Measurements from ENCODE around the gene USO1. TPM values are rescaled to one million over a fixed set of nuclear protein-coding genes. Genes with fewer than 3 reads are reported as not detected.

USO1 gene
- total RNA-seq (2022; extraction: Qiagen RNA extraction) = 20.2 to 24.1 TPM (median 22.7 TPM) in 5 replicates

GRCh38 chr4:75724066-75724866 lies at the start of gene USO1:
TSS of gene USO1 (plus strand) at chr4:75724577. CDS start at chr4:75724820, 243 bp downstream.

Other genes with a start within 250 kb of the USO1 start
- gene RCHY1, start 210.2 kb upstream of the USO1 start, total RNA-seq (2022; extraction: Qiagen RNA extraction) = 13.2 to 18.6 TPM (median 15.4 TPM) in 5 replicates
- gene THAP6, start 210.1 kb upstream of the USO1 start, total RNA-seq (2022; extraction: Qiagen RNA extraction) = 5.0 to 6.6 TPM (median 6.1 TPM) in 5 replicates
- 0.14 to 0.21 TPM in 2 of 5 replicates, not detected in the others for gene ODAPH, start 168.5 kb upstream of the USO1 start, total RNA-seq (2022; extraction: Qiagen RNA extraction)
- gene CDKL2, start 94.0 kb upstream of the USO1 start, total RNA-seq (2022; extraction: Qiagen RNA extraction) = 0.82 to 1.0 TPM (median 0.91 TPM) in 5 replicates
- gene G3BP2, start 51.2 kb upstream of the USO1 start, total RNA-seq (2022; extraction: Qiagen RNA extraction) = 65.4 to 90.7 TPM (median 79.1 TPM) in 5 replicates
- gene PPEF2, start 177.9 kb downstream of the USO1 start, total RNA-seq (2022; extraction: Qiagen RNA extraction) = not detected in 5 replicates
- gene NAAA, start 216.4 kb downstream of the USO1 start, total RNA-seq (2022; extraction: Qiagen RNA extraction) = 20.7 to 24.3 TPM (median 22.5 TPM) in 5 replicates

All from A549 treated with Mapracorat at 1 μM for 4 hours (cell line).